Right cardiac atrium (tissue), 5 donors: ENCODE results near the gene TAS2R3. TPM values are rescaled to one million over a fixed set of nuclear protein-coding genes. Genes with fewer than 3 reads are reported as not detected.

Source experiments
- ATAC-seq, 2 donors: fragments of 200-7000 bp; cut with Tn5 transposase; one replicate each; pipeline versions ENCODE4 v1.8.0 to v1.9.1; 2020; ENCODE audit warnings: moderate library complexity in 2 of 2, mild to moderate bottlenecking in 1 of 2
- DNase-seq, 3 donors: peaks; one replicate each; pipeline ENCODE4 v3.0.0-alpha.2; 2020
- H3K27ac ChIP-seq: one replicate; pipeline ENCODE4 v1.5.1; 2013; ENCODE audit warnings: mild to moderate bottlenecking, low read length, control low read depth, moderate library complexity
- H3K27me3 ChIP-seq: one replicate; pipeline ENCODE4 v1.6.1; 2013; ENCODE audit not compliant: control insufficient read depth, insufficient read depth
- H3K4me1 ChIP-seq: one replicate; pipeline ENCODE4 v1.6.1; 2013; ENCODE audit warnings: low read length; ENCODE audit not compliant: control insufficient read depth, insufficient read depth
- H3K4me3 ChIP-seq: one replicate; pipeline ENCODE4 v1.5.1; 2013; ENCODE audit warnings: low read length, control low read depth
- H3K9me3 ChIP-seq: one replicate; pipeline ENCODE4 v1.6.1; 2013; ENCODE audit warnings: low read length; ENCODE audit not compliant: control insufficient read depth
- WGBS: extraction: QIAGEN DNeasy Blood & Tissue Kit; methylation state at CpG from one replicate; pipeline ENCODE4 v1.1.7; 2013; 5-methylcytosine and 5-hydroxymethylcytosine counted together
- intact Hi-C, 4 donors: fragments of 100-400 bp; cut with DNase I; formaldehyde crosslinking; loops; one replicate each; pipeline versions ENCODE4 v1.11.0 to v1.14.0; 2022 to 2023
- long read RNA-seq, 4 donors: library from polyadenylated mRNA; unstranded; transcript quantifications; one replicate each; pipeline ENCODE4 v2.0.0, GENCODE V29; 2020 to 2021
- polyA plus RNA-seq: library from polyadenylated mRNA; stranded (reverse); fragments of 200-250 nt; gene quantifications from one replicate; pipeline ENCODE4 v1.2.3, GENCODE V29; 2013
- total RNA-seq, 4 donors: library from RNA; stranded (reverse); fragmentation: NEBNext Ultra II Directional; extraction: Animal tissue kit (Norgen Biotek cat#: 25700); gene quantifications; one replicate each; pipeline ENCODE4 v1.2.1, GENCODE V29; 2021
- donor health status: healthy with polysubstance abuse.
- donor health status: DM: no; HTN: yes; CAD: no.
- donor health status: DM: no; HTN: no; CAD: no.
- donor health status: DM: no; HTN: yes; CAD: no; lungs with severe emphysema.
- donor health status: DM: yes; HTN: yes; CAD: no.

TAS2R3 gene, protein sequence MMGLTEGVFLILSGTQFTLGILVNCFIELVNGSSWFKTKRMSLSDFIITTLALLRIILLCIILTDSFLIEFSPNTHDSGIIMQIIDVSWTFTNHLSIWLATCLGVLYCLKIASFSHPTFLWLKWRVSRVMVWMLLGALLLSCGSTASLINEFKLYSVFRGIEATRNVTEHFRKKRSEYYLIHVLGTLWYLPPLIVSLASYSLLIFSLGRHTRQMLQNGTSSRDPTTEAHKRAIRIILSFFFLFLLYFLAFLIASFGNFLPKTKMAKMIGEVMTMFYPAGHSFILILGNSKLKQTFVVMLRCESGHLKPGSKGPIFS
- total RNA-seq (1 to 10 TPM in 1 of 4 donors, under 1 TPM in 3; 0.48 to 1.2 (median 0.57) TPM), polyA plus RNA-seq (0.18 TPM)
- long read RNA-seq, donor 1 = 0 reads
- long read RNA-seq, donor 2 = 0 reads
- long read RNA-seq, donor 3 = 0 reads
- long read RNA-seq, donor 4 = 0 reads

- H3K27me3 ChIP-seq = no peaks in the 10 kb centered on the region
- ATAC-seq = no peak
- WGBS = 96% methylated on average over 3 of the region's 3 CpGs
- H3K9me3 ChIP-seq = no peaks in the 10 kb centered on the region
- DNase-seq = no peak
- no peak within 1 kb of the TSS for H3K27ac ChIP-seq
- no peaks in the 10 kb centered on the region for H3K4me1 ChIP-seq
- intact Hi-C loops = no loop called here
- no peak within 1 kb of the TSS for H3K4me3 ChIP-seq
These were observed at the start of gene TAS2R3 for GRCh38 chr7:141763797-141764196. TSS of gene TAS2R3 (plus strand) at chr7:141764097. CDS start at chr7:141764159, 62 bp downstream.

GRCh38 chr7:141714571-141714970, 49.3 kb upstream of the TAS2R3 start:
- H3K4me3 ChIP-seq = no peak overlapping the region
- H3K27me3 ChIP-seq = no peaks in the 10 kb centered on the region
- no peak overlapping the region for H3K27ac ChIP-seq
- H3K9me3 ChIP-seq = no peaks in the 10 kb centered on the region
- intact Hi-C loops = no loop called here
- no peaks in the 10 kb centered on the region for H3K4me1 ChIP-seq
- WGBS = 79% methylated on average over 2 of the region's 2 CpGs
- DNase-seq = no peak
- no peak for ATAC-seq

- Histone ChIP-seq H3K27ac (no peak overlapping the region), H3K4me1 (no peaks in the 10 kb centered on the region), H3K9me3 (no peaks in the 10 kb centered on the region), H3K4me3 (no peak overlapping the region), H3K27me3 (no peaks in the 10 kb centered on the region)
- WGBS = 71% methylated on average over 4 of the region's 4 CpGs
- intact Hi-C loops = no loop called here
- no peak for DNase-seq
- ATAC-seq = no peak
These were observed 48.9 kb upstream of the TAS2R3 start for GRCh38 chr7:141715018-141715417.

GRCh38 chr7:141715794-141716689, 47.9 kb upstream of the TAS2R3 start:
- Histone ChIP-seq H3K4me1 (no peaks in the 10 kb centered on the region), H3K9me3 (no peaks in the 10 kb centered on the region), H3K4me3 (no peak overlapping the region), H3K27ac (no peak overlapping the region), H3K27me3 (no peaks in the 10 kb centered on the region)
- ATAC-seq (no peak), DNase-seq (no peak)
- 59% methylated on average over 6 of the region's 6 CpGs for WGBS
- intact Hi-C loops = no loop called here

- ATAC-seq = no peak
- Histone ChIP-seq H3K27me3 (no peaks in the 10 kb centered on the region), H3K4me3 (no peak overlapping the region), H3K27ac (no peak overlapping the region), H3K9me3 (no peaks in the 10 kb centered on the region), H3K4me1 (no peaks in the 10 kb centered on the region)
- intact Hi-C loops = no loop called here
- 96% methylated on average over 1 of the region's 1 CpG for WGBS
- no peak for DNase-seq
These were observed 46.4 kb upstream of the TAS2R3 start for GRCh38 chr7:141717450-141717849.

- Histone ChIP-seq H3K27me3 (no peaks in the 10 kb centered on the region), H3K4me1 (no peaks in the 10 kb centered on the region), H3K27ac (no peak overlapping the region), H3K4me3 (no peak overlapping the region), H3K9me3 (no peaks in the 10 kb centered on the region)
- ATAC-seq (no peak), DNase-seq (no peak)
- intact Hi-C loops = no loop called here
- 85% methylated on average over 2 of the region's 2 CpGs for WGBS
These were observed 41.4 kb upstream of the TAS2R3 start for GRCh38 chr7:141722529-141722928.

DNA sequence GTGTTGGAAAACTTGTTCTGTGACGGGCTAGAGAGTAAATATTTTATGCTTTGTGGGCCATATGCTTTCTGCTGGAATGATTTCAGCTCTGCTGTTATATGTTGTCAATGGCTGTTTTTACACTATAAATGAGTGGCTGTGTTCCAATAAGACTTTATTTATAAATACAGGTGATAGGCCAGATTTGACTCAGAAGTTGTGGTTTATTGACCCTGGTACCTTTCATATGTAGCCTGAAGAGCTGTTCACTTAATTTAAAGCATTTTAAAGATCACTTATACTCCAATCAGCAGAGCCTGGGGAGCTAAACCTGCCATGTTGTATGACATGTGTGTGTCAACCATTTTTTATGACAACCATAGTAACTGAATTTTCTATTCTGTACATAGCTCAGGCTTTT, 34.9 kb upstream of the TAS2R3 start:
- Histone ChIP-seq H3K4me1 (no peaks in the 10 kb centered on the region), H3K9me3 (no peaks in the 10 kb centered on the region), H3K27ac (no peak overlapping the region), H3K4me3 (no peak overlapping the region), H3K27me3 (no peaks in the 10 kb centered on the region)
- ATAC-seq (no peak), DNase-seq (no peak)
- intact Hi-C loops = no loop called here
- 90% methylated on average over 1 of the region's 1 CpG for WGBS

- ATAC-seq = peak; percentile 20 to 71
- no peak overlapping the region for H3K4me3 ChIP-seq
These were observed 32.3 kb upstream of the TAS2R3 start for GRCh38 chr7:141731476-141732149.

GRCh38 chr7:141737118-141737835, 26.6 kb upstream of the TAS2R3 start:
- 75% methylated on average over 11 of the region's 11 CpGs for WGBS
- intact Hi-C loops = no loop called here
- peak; percentile 10 to 22 for ATAC-seq
- Histone ChIP-seq H3K27ac (peak overlapping the region; percentile 93), H3K27me3 (no peaks in the 10 kb centered on the region), H3K9me3 (no peaks in the 10 kb centered on the region), H3K4me1 (no peaks in the 10 kb centered on the region), H3K4me3 (peak overlapping the region; percentile 73)
- DNase-seq = no peak

More at GRCh38 chr7:141731476-141732149, 32.3 kb upstream of the TAS2R3 start:
- DNase-seq = peak in 2 of 3 donors; percentile 36 to 58
- Histone ChIP-seq H3K9me3 (no peaks in the 10 kb centered on the region), H3K27ac (peak overlapping the region; percentile 27), H3K27me3 (no peaks in the 10 kb centered on the region), H3K4me1 (no peaks in the 10 kb centered on the region)
- 72% methylated on average over 24 of the region's 24 CpGs for WGBS
- intact Hi-C loops = no loop called here

DNA sequence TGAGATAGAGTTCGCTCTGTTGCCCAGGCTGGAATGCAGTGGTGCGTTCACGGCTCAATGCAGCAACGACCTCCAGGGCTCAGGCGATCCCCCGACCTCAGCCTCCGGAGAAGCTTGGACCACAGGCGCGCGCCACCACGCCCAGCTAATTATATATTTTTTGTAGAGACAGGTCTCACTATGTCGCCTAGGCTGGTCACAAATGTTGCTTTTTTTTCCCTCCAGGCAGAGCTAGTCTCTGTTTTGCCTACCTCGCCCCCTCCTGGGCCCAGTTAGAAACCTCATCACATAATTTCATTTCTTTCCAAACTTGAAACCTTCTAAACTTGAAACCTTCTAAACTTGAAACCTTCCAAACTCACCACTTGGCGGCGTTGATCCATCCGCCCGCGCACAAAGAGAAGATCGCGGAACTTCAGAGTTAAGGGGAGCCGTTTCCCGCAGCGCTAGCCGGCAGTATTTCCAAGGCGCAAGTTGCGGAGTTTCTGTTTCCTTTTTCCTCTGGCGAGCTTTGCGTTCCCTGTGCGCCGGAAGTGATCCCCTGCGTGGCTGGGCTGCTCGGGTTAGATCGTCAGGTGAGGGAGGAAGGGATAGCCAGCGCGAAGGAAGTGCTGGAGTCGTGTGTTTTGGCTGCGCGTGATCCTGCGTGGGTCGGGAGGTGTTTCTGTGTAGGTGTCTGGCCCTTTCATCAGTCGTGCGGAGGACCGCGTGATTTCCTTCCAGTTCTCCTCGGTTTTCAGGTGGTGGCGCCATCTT, 25.9 kb upstream of the TAS2R3 start, which contains the start of gene SSBP1:
TSS of gene SSBP1 (plus strand) at position 523 of the 756 bp plus-strand sequence. CDS start 809 bp downstream, outside the sequence.
- Histone ChIP-seq H3K4me1 (no peaks in the 10 kb centered on the region), H3K9me3 (no peaks in the 10 kb centered on the region), H3K27ac (peak within 1 kb of the TSS; percentile 93), H3K4me3 (peak within 1 kb of the TSS; percentile 73), H3K27me3 (no peaks in the 10 kb centered on the region)
- intact Hi-C loops = no loop called here
- ATAC-seq (peak; percentile 98), DNase-seq (peak; percentile 89 to 94 (median 94))
- 3% methylated on average over 46 of the region's 46 CpGs for WGBS
